Trophoblast cell (in vitro differentiated cells and primary cell): ENCODE data around the gene PFKFB2.

Experiments used
- DNase-seq, 2 donors: peaks; one replicate each; pipeline ENCODE4 v3.0.0-alpha.2; 2016
- H2AFZ ChIP-seq: 2 replicates; pipeline ENCODE4 v1.6.1; 2013; ENCODE audit warnings: low read length, moderate library complexity, mild to moderate bottlenecking; ENCODE audit not compliant: insufficient read depth, poor library complexity
- H2AK5ac ChIP-seq: 2 replicates; pipeline ENCODE4 v1.6.1; 2013; ENCODE audit warnings: mild to moderate bottlenecking, low read length
- H2BK120ac ChIP-seq: 2 replicates; pipeline ENCODE4 v1.6.1; 2013; ENCODE audit warnings: low read length, mild to moderate bottlenecking, moderate library complexity; ENCODE audit not compliant: insufficient read depth, poor library complexity
- H2BK12ac ChIP-seq: 2 replicates; pipeline ENCODE4 v1.6.1; 2013; ENCODE audit warnings: mild to moderate bottlenecking, low read length, moderate library complexity
- H2BK5ac ChIP-seq: 2 replicates; pipeline ENCODE4 v1.6.1; 2013; ENCODE audit warnings: low read length, low read depth, moderate library complexity, mild to moderate bottlenecking; ENCODE audit not compliant: poor library complexity
- H3K14ac ChIP-seq: 2 replicates; pipeline ENCODE4 v1.6.1; 2013; ENCODE audit warnings: mild to moderate bottlenecking, low read length
- H3K18ac ChIP-seq: 2 replicates; pipeline ENCODE4 v1.6.1; 2013; ENCODE audit warnings: mild to moderate bottlenecking, low read length
- H3K23ac ChIP-seq: 2 replicates; pipeline ENCODE4 v1.6.1; 2013; ENCODE audit warnings: low read length
- H3K27ac ChIP-seq: 2 replicates; pipeline ENCODE4 v1.5.1; 2013; ENCODE audit warnings: low read depth, mild to moderate bottlenecking, inconsistent platforms, low read length, moderate library complexity
- H3K27me3 ChIP-seq: 2 replicates; pipeline ENCODE4 v1.6.1; 2013; ENCODE audit warnings: inconsistent platforms, mild to moderate bottlenecking, low read length, moderate library complexity; ENCODE audit not compliant: insufficient read depth
- H3K36me3 ChIP-seq, 2 experiments: 1 replicate in 1 of 2; 2 replicates in 1 of 2; pipeline ENCODE4 v1.6.1; 2013; ENCODE audit warnings: low read length in 2 of 2, mild to moderate bottlenecking in 2 of 2, moderate library complexity in 1 of 2; ENCODE audit not compliant: insufficient read depth in 2 of 2, control insufficient read depth in 1 of 2
- H3K4ac ChIP-seq: 2 replicates; pipeline ENCODE4 v1.6.1; 2013; ENCODE audit warnings: low read depth, mild to moderate bottlenecking, low read length, moderate library complexity
- H3K4me1 ChIP-seq, 2 experiments: 1 replicate in 1 of 2; 2 replicates in 1 of 2; pipeline ENCODE4 v1.6.1; 2013; ENCODE audit warnings: low read length in 2 of 2, mild to moderate bottlenecking in 2 of 2, moderate library complexity in 1 of 2; ENCODE audit not compliant: insufficient read depth in 2 of 2, control insufficient read depth in 1 of 2
- H3K4me2 ChIP-seq: 2 replicates; pipeline ENCODE4 v1.6.1; 2013; ENCODE audit warnings: inconsistent platforms, mild to moderate bottlenecking, low read length, moderate library complexity
- H3K4me3 ChIP-seq: 2 replicates; pipeline ENCODE4 v1.5.1; 2013; ENCODE audit warnings: mild to moderate bottlenecking, low read depth, low read length, inconsistent platforms
- H3K79me1 ChIP-seq: one replicate; pipeline ENCODE4 v1.6.1; 2013; ENCODE audit warnings: low read length
- H3K79me2 ChIP-seq: 2 replicates; pipeline ENCODE4 v1.6.1; 2013; ENCODE audit warnings: low read length, mild to moderate bottlenecking; ENCODE audit not compliant: control insufficient read depth, insufficient read depth, poor library complexity
- H3K9ac ChIP-seq: 2 replicates; pipeline ENCODE4 v1.6.1; 2013; ENCODE audit warnings: mild to moderate bottlenecking, low read length
- H3K9me3 ChIP-seq: 2 replicates; pipeline ENCODE4 v1.6.1; 2013; ENCODE audit warnings: low read depth, mild to moderate bottlenecking, control low read depth, inconsistent platforms, low read length; ENCODE audit not compliant: insufficient read depth
- H4K12ac ChIP-seq: 2 replicates; pipeline ENCODE4 v1.6.1; 2013; ENCODE audit warnings: low read depth, mild to moderate bottlenecking, low read length, moderate library complexity
- H4K8ac ChIP-seq: 2 replicates; pipeline ENCODE4 v1.6.1; 2013; ENCODE audit warnings: low read depth, mild to moderate bottlenecking, low read length, moderate library complexity
- H4K91ac ChIP-seq: one replicate; pipeline ENCODE4 v1.6.1; 2013; ENCODE audit warnings: low read depth, mild to moderate bottlenecking, low read length, moderate library complexity
- WGBS: extraction: QIAGEN DNeasy Blood & Tissue Kit; methylation state at CpG from one replicate; pipeline ENCODE4 v1.1.7; 2013; ENCODE audit warnings: missing lambda C conversion rate; ENCODE audit not compliant: insufficient read length, insufficient coverage; ENCODE audit errors: extremely low coverage; 5-methylcytosine and 5-hydroxymethylcytosine counted together

PFKFB2 gene

GRCh38 chr1:207013321-207014085, 39.6 kb upstream of the PFKFB2 start:
- no peak overlapping the region for H2BK12ac ChIP-seq
- no peak overlapping the region for H2AK5ac ChIP-seq
- no peak overlapping the region for H2BK5ac ChIP-seq
- H3K27ac ChIP-seq = no peak overlapping the region
- no peak overlapping the region for H3K18ac ChIP-seq
- H2BK120ac ChIP-seq = no peak overlapping the region
- no peak overlapping the region for H4K91ac ChIP-seq
- DNase-seq = no peak
- H3K9ac ChIP-seq = no peak overlapping the region
- no peak overlapping the region for H3K23ac ChIP-seq
- H3K4me2 ChIP-seq = no peak overlapping the region
- H3K4me3 ChIP-seq = no peak overlapping the region
- no peak overlapping the region for H3K4ac ChIP-seq
- no peak overlapping the region for H4K12ac ChIP-seq
- no CpG with 5 or more reads among the region's 6 CpGs for WGBS
- no peaks in the 10 kb centered on the region for H3K4me1 ChIP-seq
- no peaks in the 10 kb centered on the region for H3K36me3 ChIP-seq
- H4K8ac ChIP-seq = no peak overlapping the region
- H3K9me3 ChIP-seq = no peaks in the 10 kb centered on the region
- no peaks in the 10 kb centered on the region for H3K27me3 ChIP-seq
- no peak overlapping the region for H2AFZ ChIP-seq
- H3K79me2 ChIP-seq = no peaks in the 10 kb centered on the region
- no peak overlapping the region for H3K14ac ChIP-seq
- H3K79me1 ChIP-seq = no peaks in the 10 kb centered on the region

GRCh38 chr1:207014728-207015127, 38.3 kb upstream of the PFKFB2 start:
- H4K8ac ChIP-seq = no peak overlapping the region
- H4K91ac ChIP-seq = no peak overlapping the region
- no peak overlapping the region for H3K4me3 ChIP-seq
- WGBS = no CpG with 5 or more reads among the region's 3 CpGs
- H3K27me3 ChIP-seq = no peaks in the 10 kb centered on the region
- no peak overlapping the region for H3K9ac ChIP-seq
- H3K9me3 ChIP-seq = no peaks in the 10 kb centered on the region
- H3K18ac ChIP-seq = no peak overlapping the region
- DNase-seq = no peak
- H3K36me3 ChIP-seq = no peaks in the 10 kb centered on the region
- H2BK5ac ChIP-seq = no peak overlapping the region
- H3K4me1 ChIP-seq = no peaks in the 10 kb centered on the region
- H2BK12ac ChIP-seq = no peak overlapping the region
- no peak overlapping the region for H2AFZ ChIP-seq
- H3K4ac ChIP-seq = no peak overlapping the region
- H3K23ac ChIP-seq = no peak overlapping the region
- H2AK5ac ChIP-seq = no peak overlapping the region
- no peak overlapping the region for H3K4me2 ChIP-seq
- H3K14ac ChIP-seq = no peak overlapping the region
- H3K27ac ChIP-seq = no peak overlapping the region
- H3K79me2 ChIP-seq = no peaks in the 10 kb centered on the region
- no peak overlapping the region for H4K12ac ChIP-seq
- H2BK120ac ChIP-seq = no peak overlapping the region
- no peaks in the 10 kb centered on the region for H3K79me1 ChIP-seq

GRCh38 chr1:207015791-207016190, 37.3 kb upstream of the PFKFB2 start:
- Histone ChIP-seq H3K27ac (no peak overlapping the region), H3K27me3 (no peaks in the 10 kb centered on the region), H3K4me1 (no peaks in the 10 kb centered on the region), H3K9ac (no peak overlapping the region), H2AK5ac (no peak overlapping the region), H4K91ac (no peak overlapping the region), H4K12ac (no peak overlapping the region), H3K79me1 (no peaks in the 10 kb centered on the region), H3K4me2 (no peak overlapping the region), H2BK120ac (no peak overlapping the region), H4K8ac (no peak overlapping the region), H2AFZ (no peak overlapping the region), H3K4ac (no peak overlapping the region), H3K18ac (no peak overlapping the region), H3K36me3 (no peaks in the 10 kb centered on the region), H2BK5ac (no peak overlapping the region), H3K79me2 (no peaks in the 10 kb centered on the region), H3K23ac (no peak overlapping the region), H3K14ac (no peak overlapping the region), H3K9me3 (no peaks in the 10 kb centered on the region), H2BK12ac (no peak overlapping the region), H3K4me3 (no peak overlapping the region)
- no CpG with 5 or more reads among the region's 3 CpGs for WGBS
- DNase-seq = no peak

GRCh38 chr1:207017615-207018559, 35.2 kb upstream of the PFKFB2 start:
- no peaks in the 10 kb centered on the region for H3K79me2 ChIP-seq
- no peaks in the 10 kb centered on the region for H3K9me3 ChIP-seq
- H2AK5ac ChIP-seq = no peak overlapping the region
- no peaks in the 10 kb centered on the region for H3K36me3 ChIP-seq
- H3K4me2 ChIP-seq = no peak overlapping the region
- no peak overlapping the region for H3K27ac ChIP-seq
- H3K4me3 ChIP-seq = no peak overlapping the region
- no peak overlapping the region for H3K23ac ChIP-seq
- H3K9ac ChIP-seq = no peak overlapping the region
- no peak for DNase-seq
- no peak overlapping the region for H3K4ac ChIP-seq
- no peaks in the 10 kb centered on the region for H3K79me1 ChIP-seq
- H4K12ac ChIP-seq = no peak overlapping the region
- no CpG with 5 or more reads among the region's 7 CpGs for WGBS
- no peak overlapping the region for H2BK5ac ChIP-seq
- H2BK12ac ChIP-seq = no peak overlapping the region
- no peaks in the 10 kb centered on the region for H3K4me1 ChIP-seq
- H2AFZ ChIP-seq = no peak overlapping the region
- no peak overlapping the region for H4K91ac ChIP-seq
- no peak overlapping the region for H3K18ac ChIP-seq
- no peak overlapping the region for H2BK120ac ChIP-seq
- no peak overlapping the region for H3K14ac ChIP-seq
- no peaks in the 10 kb centered on the region for H3K27me3 ChIP-seq
- H4K8ac ChIP-seq = no peak overlapping the region
